ENCODE measurements around the gene ZNF2.

Gene ZNF2

GRCh38 chr2:95149397-95149984, 16.1 kb upstream of the ZNF2 start:
- H3K4me3 ChIP-seq (ENCODE audit: low read depth, low read length) = no peak overlapping the region
- no peak for DNase-seq (ENCODE audit: low read depth)

DNA sequence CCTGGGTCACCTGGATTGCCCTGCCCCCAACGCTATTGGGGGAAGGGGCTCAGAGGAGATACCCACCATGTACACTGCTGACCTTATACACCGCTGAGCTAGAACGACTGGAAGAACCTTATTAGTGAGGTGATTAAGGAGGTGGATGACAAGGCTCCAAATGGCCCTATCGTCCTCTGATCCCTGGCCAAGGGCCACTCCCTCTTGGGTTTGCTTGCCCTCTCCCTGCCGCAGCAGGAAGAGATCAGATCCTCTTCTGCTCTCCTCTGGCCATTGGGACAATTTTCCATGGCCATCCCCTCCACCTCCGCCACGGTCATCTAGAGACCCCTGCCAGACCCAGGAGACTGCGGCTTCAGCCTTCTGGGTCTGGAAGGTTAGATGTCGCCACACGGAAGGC, 7.2 kb upstream of the ZNF2 start:
- peak overlapping the region; percentile 84 for H3K4me3 ChIP-seq (ENCODE audit: low read depth, low read length)
- no peak for TF ChIP-seq CTCF (IDR thresholded peaks at IDR 0.05; ENCODE audit: insufficient read depth, low read depth, low read length, missing control alignments)
- DNase-seq (ENCODE audit: low read depth) = no peak

More at GRCh38 chr2:95149397-95149984, 16.1 kb upstream of the ZNF2 start:
- no peak for TF ChIP-seq CTCF (IDR thresholded peaks at IDR 0.05; ENCODE audit: insufficient read depth, low read depth, low read length, missing control alignments)

DNA sequence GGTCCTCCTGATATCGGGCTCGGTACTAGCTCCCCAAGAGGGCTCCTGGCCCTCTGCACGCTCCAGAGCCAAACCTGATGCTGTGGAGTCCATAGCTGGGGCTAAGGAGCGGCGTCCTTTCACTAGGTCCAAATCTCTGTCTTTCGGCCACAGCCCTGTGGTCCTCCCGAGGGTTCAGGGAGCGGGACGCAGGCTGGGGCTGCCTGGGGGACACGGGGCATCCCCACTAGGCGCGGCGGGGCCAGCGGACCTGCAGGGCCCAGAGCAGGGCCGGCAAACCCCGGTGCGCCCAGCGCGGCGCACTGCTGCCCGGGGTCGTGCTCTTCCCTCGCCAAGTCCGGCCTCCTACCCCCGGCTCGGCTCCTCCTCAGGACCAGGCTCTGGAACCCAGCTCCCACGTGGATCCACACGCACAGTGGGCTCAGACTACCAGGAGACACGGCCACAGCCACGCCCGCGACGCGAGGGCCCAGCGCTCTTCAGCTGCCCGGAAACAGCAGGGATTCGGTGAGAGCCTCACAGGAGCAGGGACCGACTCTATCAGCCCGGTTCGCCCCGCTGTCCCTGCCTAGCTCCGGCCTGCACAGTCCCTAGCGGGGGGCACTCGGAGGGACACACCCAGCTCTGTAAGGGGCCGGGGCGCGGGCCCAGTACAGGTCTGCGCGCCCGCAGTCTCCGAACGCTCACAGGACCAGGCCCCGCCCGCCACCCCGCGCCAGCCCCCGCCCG, 6.6 kb upstream of the ZNF2 start:
- peak; percentile 45 for DNase-seq (ENCODE audit: low read depth)
- peak overlapping the region; percentile 84 for H3K4me3 ChIP-seq (ENCODE audit: low read depth, low read length)
- no peak for TF ChIP-seq CTCF (IDR thresholded peaks at IDR 0.05; ENCODE audit: insufficient read depth, low read depth, low read length, missing control alignments)

GRCh38 chr2:95159690-95160449, 5.7 kb upstream of the ZNF2 start, which contains the start of gene ZNF514:
Gene ZNF514, minus strand, starts transcription at chr2:95159848. Its CDS starts 6,595 bp downstream, at chr2:95153253.
- no peak for TF ChIP-seq CTCF (IDR thresholded peaks at IDR 0.05; ENCODE audit: insufficient read depth, low read depth, low read length, missing control alignments)
- DNase-seq (ENCODE audit: low read depth) = peak; percentile 88
- H3K4me3 ChIP-seq (ENCODE audit: low read depth, low read length) = peak within 1 kb of the TSS; percentile 84

DNA sequence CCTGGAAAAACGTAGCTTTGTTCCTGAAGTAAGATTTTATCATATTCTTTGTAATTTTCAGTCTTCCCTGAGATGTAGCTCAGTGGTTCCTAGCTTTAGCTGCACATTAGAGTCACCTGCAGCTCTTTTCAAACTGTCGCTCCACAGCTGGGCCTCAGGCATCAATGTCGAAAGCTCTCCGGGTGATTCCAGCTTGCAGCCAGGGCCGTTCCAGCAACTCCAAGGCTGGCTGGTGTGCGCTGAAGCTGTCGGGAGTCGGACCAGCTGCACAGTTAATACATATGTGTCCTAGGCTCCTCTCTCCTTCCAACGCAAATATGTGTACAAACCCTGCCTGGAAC, 609 bp upstream of the ZNF2 start:
- TF ChIP-seq CTCF (IDR thresholded peaks at IDR 0.05; ENCODE audit: insufficient read depth, low read depth, low read length, missing control alignments) = no peak

DNA sequence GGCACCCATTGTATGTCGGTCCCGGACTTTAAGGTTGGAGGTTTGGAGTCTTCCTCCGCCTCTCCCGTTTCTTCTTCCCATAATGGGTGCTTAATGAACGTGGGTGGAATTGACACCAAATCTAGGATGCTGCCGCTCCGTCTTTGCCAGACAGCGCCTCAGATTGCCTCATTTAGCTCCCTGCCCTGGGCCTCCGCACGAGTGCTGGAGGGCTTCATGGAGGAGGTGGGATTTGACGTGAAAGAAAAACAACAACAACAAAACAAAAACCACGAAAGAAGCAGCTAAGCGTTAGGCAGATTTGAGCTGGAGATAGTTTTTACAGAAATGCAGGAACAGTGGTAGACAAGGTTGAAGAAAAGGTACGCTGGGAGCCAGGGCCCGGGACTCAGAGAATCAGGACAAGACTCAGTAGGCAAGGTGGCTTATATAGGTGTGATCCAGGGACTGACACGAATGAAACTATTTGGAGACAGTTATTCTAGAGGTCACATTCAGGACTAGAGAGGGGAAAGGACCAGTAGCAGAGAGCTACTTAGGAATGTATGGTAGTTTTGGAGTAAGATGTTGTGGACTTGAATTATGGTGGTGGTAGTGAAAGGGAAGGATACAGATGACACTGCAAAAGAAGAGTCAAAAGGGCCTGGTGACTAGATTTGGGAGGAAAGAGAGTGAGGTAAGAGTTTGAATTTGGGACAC, 605 bp downstream of the ZNF2 start:
- no peak for DNase-seq (ENCODE audit: low read depth)
- no peak for TF ChIP-seq CTCF (IDR thresholded peaks at IDR 0.05; ENCODE audit: insufficient read depth, low read depth, low read length, missing control alignments)
- H3K4me3 ChIP-seq (ENCODE audit: low read depth, low read length) = peak overlapping the region; percentile 66

More for the DNA sequence above, 609 bp upstream of the ZNF2 start:
- H3K4me3 ChIP-seq (ENCODE audit: low read depth, low read length) = peak overlapping the region; percentile 66
- DNase-seq (ENCODE audit: low read depth) = no peak
